Measurements from ENCODE around the gene PLS1.

PLS1 gene

DNA sequence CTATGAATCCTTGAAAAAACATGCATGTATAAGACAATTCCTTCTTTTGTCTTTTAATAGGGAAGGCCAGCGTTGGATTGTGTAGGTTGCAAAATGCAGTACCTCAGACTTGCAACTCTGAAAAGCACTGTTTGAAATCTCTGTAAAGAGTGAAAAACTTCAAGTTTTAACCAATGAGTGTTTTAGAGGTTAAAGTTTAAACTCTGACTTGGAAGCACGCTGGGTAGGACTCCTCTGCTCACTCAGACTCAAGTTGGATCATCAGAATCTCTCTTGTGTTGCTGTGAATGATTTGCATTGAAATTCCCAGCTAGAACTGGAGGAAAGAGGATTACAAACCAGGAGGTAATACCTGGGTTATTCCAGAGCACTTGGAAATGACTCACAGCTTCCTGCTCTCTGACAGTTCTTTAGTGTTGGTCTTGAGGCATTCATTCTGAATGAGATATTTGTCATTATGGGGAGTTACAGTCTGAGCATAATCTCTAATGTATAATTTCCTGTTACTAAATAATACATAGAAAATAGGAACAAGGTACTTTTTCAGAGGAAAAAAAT, 49.1 kb downstream of the PLS1 start:
- no peaks in the 10 kb centered on the region for H3K9me3 Mint-ChIP-seq
- H3K36me3 Mint-ChIP-seq, result no peaks in the 10 kb centered on the region
- H3K4me1 Mint-ChIP-seq, result no peaks in the 10 kb centered on the region
- no peak overlapping the region for H3K4me3 Mint-ChIP-seq
- H3K27ac Mint-ChIP-seq, result no peak overlapping the region
- H3K27me3 Mint-ChIP-seq, result no peaks in the 10 kb centered on the region

DNA sequence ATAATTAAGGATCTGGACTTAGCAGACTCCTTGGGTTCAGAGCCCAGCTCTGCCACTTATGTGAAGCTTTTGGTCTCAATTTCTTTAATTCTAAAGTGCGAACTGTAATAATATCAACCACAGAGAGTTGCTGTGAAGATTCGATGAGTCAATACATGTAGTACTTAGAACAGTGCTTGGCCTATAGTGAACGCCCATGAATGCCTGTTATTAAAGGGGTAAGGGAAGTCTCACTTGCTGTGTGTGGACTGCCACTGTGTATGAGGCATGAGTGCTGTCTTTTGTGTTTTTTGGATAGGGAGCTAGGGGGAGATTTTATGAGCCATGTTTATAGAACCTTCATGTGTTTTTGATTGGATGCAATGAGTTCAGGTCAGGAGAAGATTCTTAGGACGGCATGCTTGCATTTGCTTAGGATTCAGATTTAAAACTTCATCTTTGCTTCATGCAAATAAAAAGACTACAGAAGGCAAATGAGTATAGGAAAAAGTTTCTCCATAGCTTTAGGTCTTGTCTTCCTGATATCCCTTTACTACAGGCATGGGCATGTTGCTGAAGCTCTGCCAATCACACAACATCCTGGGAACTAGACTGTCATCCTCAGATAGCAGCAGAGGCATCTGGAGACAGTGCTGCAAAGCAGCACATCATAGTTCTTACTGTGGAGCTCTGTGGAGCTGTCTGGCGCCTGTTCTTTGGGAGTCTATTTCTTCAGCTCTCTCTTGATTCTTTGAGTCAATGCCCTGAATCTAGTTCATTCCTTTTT, 50.0 kb downstream of the PLS1 start:
- Mint-ChIP-seq H3K4me1 (no peaks in the 10 kb centered on the region), H3K27me3 (no peaks in the 10 kb centered on the region), H3K4me3 (no peak overlapping the region), H3K9me3 (no peaks in the 10 kb centered on the region), H3K27ac (no peak overlapping the region), H3K36me3 (no peaks in the 10 kb centered on the region)

DNA sequence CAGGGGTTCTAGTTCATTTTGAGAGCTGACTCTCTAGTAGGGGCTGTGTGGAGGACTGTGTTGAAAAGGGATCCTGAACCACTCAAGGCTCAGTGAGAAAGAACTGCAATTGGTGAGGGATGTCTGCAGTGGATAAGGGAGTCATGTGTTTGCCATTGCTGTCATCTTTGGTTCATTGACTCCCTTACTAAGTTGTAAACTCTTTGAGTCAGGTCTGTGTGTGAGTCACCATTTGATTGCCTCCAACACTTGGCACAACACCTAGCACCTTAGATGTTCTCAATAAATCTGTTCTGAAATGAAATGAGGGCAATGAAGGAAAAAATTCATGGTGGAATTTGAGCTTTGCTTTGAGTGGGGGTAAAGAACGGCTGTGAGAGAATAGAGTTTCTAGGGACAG, 51.7 kb downstream of the PLS1 start:
- Mint-ChIP-seq H3K27me3 (no peaks in the 10 kb centered on the region), H3K36me3 (no peaks in the 10 kb centered on the region), H3K4me1 (no peaks in the 10 kb centered on the region), H3K27ac (no peak overlapping the region), H3K4me3 (no peak overlapping the region), H3K9me3 (no peaks in the 10 kb centered on the region)

DNA sequence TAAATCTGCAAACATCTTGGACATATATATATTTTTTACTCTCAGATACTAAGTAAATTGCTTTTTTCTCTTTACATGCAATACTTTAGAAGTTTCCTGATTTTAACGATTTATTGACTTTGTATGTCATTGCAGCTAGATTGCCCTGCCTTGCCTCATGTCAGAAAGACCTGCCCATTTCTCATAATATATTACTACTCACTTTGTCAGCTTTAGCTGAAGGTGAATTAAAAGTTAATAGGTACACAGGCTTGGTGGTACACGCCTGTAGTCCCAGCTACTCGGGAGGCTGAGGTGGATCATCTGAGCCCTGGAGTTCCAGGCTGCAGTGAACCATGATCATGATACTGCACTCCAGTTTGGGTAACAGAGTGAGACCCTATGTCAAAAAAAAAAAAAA, 52.8 kb downstream of the PLS1 start:
- no peak overlapping the region for H3K27ac Mint-ChIP-seq
- peaks cover 1% of the 10 kb centered on the region for H3K36me3 Mint-ChIP-seq
- no peaks in the 10 kb centered on the region for H3K27me3 Mint-ChIP-seq
- no peaks in the 10 kb centered on the region for H3K9me3 Mint-ChIP-seq
- no peaks in the 10 kb centered on the region for H3K4me1 Mint-ChIP-seq
- H3K4me3 Mint-ChIP-seq, result no peak overlapping the region

DNA sequence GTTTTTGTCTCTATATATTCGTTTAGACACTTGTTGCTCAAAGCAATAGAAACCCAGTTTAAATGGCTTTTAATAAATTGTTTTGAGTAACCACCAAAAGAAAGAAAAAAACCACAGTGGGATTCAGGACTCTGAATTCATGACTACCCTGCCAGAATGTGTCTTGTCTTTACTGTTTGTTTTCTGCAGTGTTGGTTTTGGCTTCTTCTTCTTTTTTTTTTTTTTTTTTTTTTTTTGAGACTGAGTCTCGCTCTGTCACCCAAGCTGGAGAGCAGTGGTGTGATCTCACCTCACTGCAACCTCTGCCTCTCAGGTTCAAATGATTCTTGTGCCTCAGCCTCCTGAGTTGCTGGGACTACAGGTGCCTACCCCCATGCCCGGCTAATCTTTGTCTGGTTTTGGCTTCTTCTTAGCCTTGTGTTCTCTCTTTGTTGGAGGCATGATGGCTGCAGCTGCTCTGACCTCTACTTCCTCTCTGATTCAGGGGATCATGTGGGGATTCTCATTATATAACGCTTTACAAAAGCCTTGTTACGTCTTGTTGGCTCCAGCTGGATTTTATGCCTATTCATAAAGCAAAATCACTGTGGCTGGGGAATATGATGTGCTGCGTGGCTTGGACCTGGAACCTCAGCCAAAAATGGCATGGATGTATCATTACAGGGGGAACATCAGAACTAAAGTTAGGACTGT, 54.0 kb downstream of the PLS1 start:
- Mint-ChIP-seq H3K4me1 (no peaks in the 10 kb centered on the region), H3K36me3 (peaks cover 1% of the 10 kb centered on the region), H3K27ac (no peak overlapping the region), H3K9me3 (no peaks in the 10 kb centered on the region), H3K4me3 (no peak overlapping the region), H3K27me3 (no peaks in the 10 kb centered on the region)

DNA sequence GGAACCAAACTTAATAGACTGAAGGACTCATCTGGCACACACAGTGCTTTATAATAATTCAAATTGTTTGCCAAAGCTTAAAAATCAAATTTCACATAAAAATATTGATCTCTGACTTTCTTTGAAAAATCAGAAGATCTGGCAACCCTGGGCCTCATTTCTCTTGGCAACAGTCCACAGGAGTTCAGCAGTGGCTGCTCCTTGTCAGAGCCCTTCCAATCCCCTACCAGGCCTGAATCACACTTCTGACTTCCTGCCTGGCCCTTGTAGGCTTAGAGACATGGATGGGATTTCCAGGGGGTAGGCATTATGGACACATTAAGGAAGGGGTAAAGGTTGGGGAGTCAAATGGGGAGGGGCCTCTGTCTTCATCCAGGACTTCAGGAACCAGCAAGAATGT, 55.5 kb downstream of the PLS1 start:
- no peak overlapping the region for H3K4me3 Mint-ChIP-seq
- H3K27ac Mint-ChIP-seq, result no peak overlapping the region
- no peaks in the 10 kb centered on the region for H3K9me3 Mint-ChIP-seq
- peaks cover 1% of the 10 kb centered on the region for H3K36me3 Mint-ChIP-seq
- H3K27me3 Mint-ChIP-seq, result no peaks in the 10 kb centered on the region
- no peaks in the 10 kb centered on the region for H3K4me1 Mint-ChIP-seq

DNA sequence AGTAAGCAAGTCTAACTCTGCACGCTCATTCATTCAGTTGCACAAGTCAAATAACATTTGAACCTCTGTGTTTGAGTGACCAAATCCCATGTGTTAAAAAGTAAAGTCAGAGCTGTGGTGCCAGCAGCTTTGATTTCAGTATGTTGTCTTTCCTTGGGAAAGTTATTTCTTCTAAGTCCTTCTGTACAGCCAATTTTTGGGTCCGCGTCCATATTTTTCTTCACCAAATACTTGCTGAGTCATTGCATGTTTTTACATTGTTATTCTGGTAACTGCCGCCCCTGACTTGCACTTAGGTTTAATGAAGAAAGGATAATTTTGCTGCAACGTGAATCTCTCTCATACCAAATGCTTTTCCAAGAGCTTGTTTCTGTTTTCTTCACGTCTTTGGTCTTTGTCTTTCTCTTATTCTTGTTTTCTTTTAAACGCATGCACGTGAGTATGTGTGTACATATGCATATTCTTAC, 56.7 kb downstream of the PLS1 start:
- Mint-ChIP-seq H3K36me3 (peaks cover 1% of the 10 kb centered on the region), H3K4me1 (no peaks in the 10 kb centered on the region), H3K27ac (no peak overlapping the region), H3K4me3 (no peak overlapping the region), H3K27me3 (no peaks in the 10 kb centered on the region), H3K9me3 (no peaks in the 10 kb centered on the region)

DNA sequence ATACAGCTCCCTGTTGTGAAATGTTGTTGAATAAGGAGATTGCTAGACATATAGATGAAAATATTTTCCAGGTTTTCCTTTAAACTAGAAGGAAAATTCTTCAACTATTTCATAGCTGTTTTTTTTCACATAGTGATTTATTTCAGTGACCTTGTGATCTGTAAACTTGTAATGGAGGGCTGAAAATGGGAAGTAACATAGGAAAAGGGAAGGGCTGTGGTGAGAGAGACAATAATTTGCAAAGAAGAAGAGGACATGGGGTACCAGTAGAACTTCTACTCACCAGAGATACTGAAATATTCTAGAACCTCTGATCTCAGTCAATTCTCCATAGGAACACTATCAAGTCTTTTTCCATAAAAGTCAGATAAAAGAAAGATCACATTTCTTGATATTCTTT, 60.4 kb downstream of the PLS1 start:
- H3K36me3 Mint-ChIP-seq, result peaks cover 1% of the 10 kb centered on the region
- H3K4me1 Mint-ChIP-seq, result no peaks in the 10 kb centered on the region
- H3K27me3 Mint-ChIP-seq, result no peaks in the 10 kb centered on the region
- no peak overlapping the region for H3K4me3 Mint-ChIP-seq
- H3K9me3 Mint-ChIP-seq, result no peaks in the 10 kb centered on the region
- no peak overlapping the region for H3K27ac Mint-ChIP-seq

DNA sequence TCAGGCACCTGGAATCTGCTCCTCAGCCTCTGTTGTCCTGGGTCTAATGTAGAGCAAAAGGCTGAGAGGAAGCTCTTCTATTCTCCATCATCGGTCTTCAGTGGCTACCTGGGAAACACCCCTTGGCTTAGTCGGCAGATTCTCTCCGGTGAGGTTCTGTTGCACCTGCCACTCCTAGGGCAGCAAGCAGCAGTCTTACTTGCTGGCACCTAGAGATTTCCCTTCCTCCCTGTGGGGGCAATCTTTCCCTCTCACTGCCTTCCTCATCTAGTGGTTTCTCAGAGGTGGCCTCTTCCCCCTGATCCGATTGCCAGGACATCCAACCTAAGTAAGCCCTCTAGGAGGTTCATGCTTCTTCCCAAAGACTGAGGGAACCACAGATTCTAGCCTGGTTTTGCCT, 60.8 kb downstream of the PLS1 start:
- Mint-ChIP-seq H3K9me3 (no peaks in the 10 kb centered on the region), H3K27me3 (no peaks in the 10 kb centered on the region), H3K4me1 (no peaks in the 10 kb centered on the region), H3K27ac (no peak overlapping the region), H3K36me3 (peaks cover 1% of the 10 kb centered on the region), H3K4me3 (no peak overlapping the region)

DNA sequence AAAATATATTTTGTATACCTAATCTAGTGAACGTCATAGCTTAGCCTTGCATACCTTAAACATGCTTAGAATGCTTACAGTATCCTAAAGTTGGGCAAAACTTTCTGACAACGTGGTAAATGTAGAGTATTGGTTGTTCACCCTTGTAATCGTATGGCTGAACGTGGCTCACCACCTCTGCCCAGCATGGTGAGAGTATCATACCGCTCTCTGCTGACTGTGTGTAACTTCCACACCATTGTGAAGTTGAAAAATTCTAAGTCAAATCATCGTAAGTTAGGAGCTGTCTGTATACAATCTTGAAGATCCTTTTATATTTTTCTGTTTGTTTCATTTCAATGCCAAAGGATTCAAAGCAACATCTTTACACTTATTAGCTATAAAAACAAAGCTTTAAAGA, 64.2 kb downstream of the PLS1 start:
- Mint-ChIP-seq H3K27ac (no peak overlapping the region), H3K36me3 (peaks cover 2% of the 10 kb centered on the region), H3K9me3 (no peaks in the 10 kb centered on the region), H3K27me3 (no peaks in the 10 kb centered on the region), H3K4me1 (no peaks in the 10 kb centered on the region), H3K4me3 (no peak overlapping the region)

DNA sequence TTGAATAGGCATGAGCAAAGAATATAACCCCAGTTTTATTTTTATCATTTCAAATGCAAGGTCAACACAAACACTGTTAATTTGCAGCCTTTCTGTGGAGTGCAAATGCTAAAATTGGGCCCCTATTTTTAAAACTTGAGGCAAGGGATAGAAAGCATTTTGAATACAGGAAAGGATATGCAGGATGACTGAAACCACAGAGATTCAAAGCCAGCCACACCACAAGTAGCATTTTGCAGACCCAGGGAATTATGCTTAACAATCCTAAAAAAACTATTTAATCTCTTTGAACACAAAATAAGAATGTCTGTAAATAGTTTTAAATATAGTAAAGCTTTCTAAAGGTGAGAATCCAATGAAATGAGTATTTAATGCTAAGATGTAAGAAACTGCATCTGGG, 64.7 kb downstream of the PLS1 start:
- Mint-ChIP-seq H3K4me3 (no peak overlapping the region), H3K36me3 (peaks cover 2% of the 10 kb centered on the region), H3K4me1 (no peaks in the 10 kb centered on the region), H3K27ac (no peak overlapping the region), H3K9me3 (no peaks in the 10 kb centered on the region), H3K27me3 (no peaks in the 10 kb centered on the region)

DNA sequence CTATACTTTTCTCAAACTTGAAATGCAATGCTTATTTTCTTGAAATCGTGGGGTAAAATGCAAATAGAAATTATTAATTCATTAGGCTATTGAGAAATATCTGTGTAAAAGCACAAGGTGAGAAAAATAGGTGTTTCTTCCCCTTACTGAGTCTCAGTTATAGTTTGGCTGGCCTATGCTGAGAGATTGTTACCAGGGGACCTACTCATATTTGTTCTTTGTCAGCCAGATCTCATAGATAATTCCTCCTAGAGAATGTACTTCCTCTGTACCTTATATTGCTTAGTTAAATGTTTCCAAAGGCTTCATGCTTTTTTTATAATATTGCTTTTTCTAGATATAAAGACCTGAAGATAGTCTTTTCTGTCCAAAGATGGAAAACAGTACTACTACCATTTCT, 67.7 kb downstream of the PLS1 start:
- Mint-ChIP-seq H3K9me3 (no peaks in the 10 kb centered on the region), H3K36me3 (peaks cover 2% of the 10 kb centered on the region), H3K4me1 (no peaks in the 10 kb centered on the region), H3K27me3 (no peaks in the 10 kb centered on the region), H3K27ac (no peak overlapping the region), H3K4me3 (no peak overlapping the region)

DNA sequence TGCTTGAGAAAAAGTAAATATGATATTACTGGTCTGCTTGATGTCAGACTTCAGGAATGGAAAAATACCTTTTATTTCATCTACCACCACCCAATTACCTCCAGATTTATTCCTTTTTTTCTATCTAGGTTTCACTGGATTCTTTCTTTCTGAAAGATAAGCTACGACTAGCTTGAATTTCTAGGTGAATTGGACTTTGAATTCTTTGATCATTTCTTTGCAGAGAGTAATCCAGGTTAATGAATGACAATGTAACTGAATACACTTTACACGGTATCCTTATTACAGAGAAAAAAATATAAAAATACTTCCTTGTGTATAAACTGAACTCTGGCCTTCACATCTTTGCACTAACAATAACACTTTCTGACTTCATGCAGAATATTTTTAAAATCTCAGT, 68.1 kb downstream of the PLS1 start:
- Mint-ChIP-seq H3K27ac (no peak overlapping the region), H3K4me3 (no peak overlapping the region), H3K36me3 (peaks cover 2% of the 10 kb centered on the region), H3K27me3 (no peaks in the 10 kb centered on the region), H3K4me1 (no peaks in the 10 kb centered on the region), H3K9me3 (no peaks in the 10 kb centered on the region)

DNA sequence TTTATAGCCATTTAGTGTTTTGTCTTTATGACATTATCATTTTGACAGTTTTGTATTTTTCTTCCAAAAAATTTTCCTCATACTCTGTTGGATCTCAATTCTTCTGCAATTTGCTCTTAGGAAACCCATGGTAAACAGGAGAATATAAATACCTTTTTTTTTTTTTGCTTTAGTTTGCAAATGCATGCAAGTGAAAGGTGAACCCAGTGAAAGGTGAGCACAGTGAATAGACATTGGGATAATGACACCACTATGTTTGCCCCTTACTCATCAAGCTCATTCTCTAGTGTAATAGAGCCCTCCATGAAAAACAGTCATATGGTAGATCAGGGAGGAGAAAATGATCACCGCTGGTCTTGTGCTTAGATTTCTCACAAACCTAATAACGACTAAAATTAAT, 68.6 kb downstream of the PLS1 start:
- Mint-ChIP-seq H3K27me3 (no peaks in the 10 kb centered on the region), H3K36me3 (peaks cover 2% of the 10 kb centered on the region), H3K9me3 (no peaks in the 10 kb centered on the region), H3K27ac (no peak overlapping the region), H3K4me3 (no peak overlapping the region), H3K4me1 (no peaks in the 10 kb centered on the region)

DNA sequence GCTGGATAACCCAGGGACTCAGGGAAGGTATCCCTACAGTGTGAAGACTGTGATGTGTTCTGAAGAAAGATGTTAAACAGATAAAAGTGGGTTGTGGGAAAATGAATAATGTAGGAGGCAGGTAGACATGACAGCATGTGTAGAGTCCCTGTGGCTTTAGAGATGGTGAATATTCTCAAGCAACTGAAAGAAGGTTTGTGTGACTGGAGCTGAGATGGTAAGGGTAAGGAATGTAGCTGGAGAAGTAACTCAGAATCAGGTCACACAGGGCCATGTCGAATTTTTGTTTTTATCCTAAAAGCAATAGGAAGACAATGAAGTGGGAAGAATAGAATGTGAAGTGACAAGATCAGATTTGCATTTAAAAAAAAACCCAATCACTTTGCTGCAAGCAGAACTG, 73.9 kb downstream of the PLS1 start:
- Mint-ChIP-seq H3K36me3 (no peaks in the 10 kb centered on the region), H3K4me1 (no peaks in the 10 kb centered on the region), H3K27ac (no peak overlapping the region), H3K27me3 (no peaks in the 10 kb centered on the region), H3K4me3 (no peak overlapping the region), H3K9me3 (no peaks in the 10 kb centered on the region)

DNA sequence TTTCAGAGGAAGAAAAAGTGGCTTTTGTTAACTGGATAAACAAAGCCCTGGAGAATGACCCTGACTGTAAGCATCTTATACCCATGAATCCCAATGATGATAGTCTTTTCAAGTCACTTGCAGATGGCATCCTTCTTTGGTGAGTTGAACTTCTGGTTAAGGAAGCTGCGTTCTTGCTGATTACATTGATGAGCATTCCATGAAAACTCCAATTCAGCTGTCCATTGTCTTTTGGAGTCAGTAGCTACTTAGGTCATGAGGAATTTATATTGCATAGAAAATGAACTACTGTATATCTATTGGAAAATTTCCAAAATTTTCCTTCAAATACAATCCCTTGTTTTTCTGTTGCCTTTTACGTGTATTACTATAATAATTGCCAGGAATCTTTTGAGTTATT, 80.0 kb downstream of the PLS1 start:
- H3K9me3 Mint-ChIP-seq, result no peaks in the 10 kb centered on the region

More for the DNA sequence above, 80.0 kb downstream of the PLS1 start:
- no peak overlapping the region for H3K27ac Mint-ChIP-seq
- H3K4me1 Mint-ChIP-seq, result no peaks in the 10 kb centered on the region
- no peak overlapping the region for H3K4me3 Mint-ChIP-seq
- no peaks in the 10 kb centered on the region for H3K36me3 Mint-ChIP-seq
- no peaks in the 10 kb centered on the region for H3K27me3 Mint-ChIP-seq

Measured in activated naive CD4-positive, alpha-beta T cell treated with anti-CD3 and anti-CD28 coated beads, Interleukin-2, amount 50 U/mL, for 24 hours (primary cell).